Fibroblast of skin of abdomen (primary cell): ENCODE data around the gene COL25A1.
A peak's percentile ranks its signal among the peaks of the same experiment; 100 is the strongest.
"Not testable (repeated sequence)": the region's sequence is repeated elsewhere in the genome, so short reads cannot be mapped to it uniquely, and the experiment has no call there.

Experiments used
- DNase-seq: peaks from one replicate; pipeline ENCODE4 v3.0.0-alpha.2; 2013

Gene COL25A1

DNA sequence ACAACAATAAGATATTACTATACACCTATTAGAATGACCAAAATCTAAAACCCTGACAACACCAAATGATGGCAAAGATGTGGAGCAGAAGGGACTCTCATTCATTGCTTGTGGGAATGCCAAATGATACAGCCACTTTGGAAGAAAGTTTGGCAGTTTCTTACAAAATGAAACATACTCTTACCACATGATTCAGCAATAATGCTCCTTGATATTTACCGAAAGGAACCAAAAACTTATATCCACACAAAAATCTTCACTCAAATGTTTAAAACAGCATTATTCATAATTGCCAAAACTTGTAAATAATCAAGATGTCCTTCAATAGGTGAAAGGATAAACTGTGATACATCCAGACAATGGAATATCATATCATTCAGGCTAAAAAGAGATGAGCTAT lies 180.9 kb downstream of the COL25A1 start:
- no peak for DNase-seq

DNA sequence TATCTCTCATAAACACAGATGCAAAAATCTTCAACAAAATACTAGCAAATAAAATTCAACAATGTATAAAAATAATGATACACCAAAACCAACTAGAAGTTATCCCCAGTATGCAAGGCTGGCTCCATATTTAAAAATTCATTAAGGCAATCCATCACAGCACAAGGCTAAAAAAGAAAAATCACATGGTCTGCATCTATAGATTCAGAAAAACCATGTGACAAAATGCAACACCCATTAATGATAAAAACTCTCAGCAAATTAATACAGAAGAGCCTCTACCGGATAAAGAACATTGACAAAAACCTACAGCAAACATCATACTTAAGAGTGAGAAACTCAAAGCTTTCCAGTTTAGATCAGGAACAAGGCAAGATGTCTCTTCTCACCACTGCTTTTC lies 182.6 kb downstream of the COL25A1 start:
- no peak for DNase-seq

DNA sequence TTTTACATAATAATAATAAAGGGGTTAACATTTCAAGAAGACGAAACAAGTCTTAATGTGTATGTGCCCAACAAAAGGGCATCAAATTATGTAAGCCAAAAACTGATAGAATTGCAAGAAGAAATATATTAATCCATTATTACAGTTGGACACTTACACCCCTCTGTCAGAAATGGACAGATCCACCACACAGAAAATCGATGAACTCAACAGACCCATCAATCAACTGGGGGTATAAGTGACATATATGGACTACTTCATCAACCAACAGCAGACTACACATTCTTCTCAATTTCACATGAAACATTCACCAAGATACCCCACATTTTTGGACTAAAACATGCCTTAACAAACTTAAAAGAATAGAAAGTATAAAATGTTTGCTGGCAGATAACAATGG lies 183.8 kb downstream of the COL25A1 start:
- DNase-seq: no peak

DNA sequence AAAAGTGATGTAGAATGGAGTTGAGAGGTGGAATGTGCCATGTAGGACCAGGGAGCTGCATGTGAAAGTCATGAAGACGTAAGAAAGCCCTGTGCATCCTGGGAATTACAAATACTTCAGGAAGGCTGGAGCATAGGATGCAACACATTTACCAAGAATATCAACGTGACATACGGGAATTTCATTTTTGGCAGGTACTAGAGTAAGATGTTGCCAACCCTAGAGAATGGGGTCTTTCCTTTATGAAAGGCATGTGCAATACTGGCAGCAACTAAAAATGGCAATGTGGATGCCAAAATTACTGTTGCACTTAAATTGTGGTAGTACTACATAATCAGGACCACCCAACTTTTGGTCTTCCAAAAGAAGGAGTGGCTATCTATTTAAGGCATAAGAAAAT lies 188.0 kb downstream of the COL25A1 start:
- no peak for DNase-seq

DNA sequence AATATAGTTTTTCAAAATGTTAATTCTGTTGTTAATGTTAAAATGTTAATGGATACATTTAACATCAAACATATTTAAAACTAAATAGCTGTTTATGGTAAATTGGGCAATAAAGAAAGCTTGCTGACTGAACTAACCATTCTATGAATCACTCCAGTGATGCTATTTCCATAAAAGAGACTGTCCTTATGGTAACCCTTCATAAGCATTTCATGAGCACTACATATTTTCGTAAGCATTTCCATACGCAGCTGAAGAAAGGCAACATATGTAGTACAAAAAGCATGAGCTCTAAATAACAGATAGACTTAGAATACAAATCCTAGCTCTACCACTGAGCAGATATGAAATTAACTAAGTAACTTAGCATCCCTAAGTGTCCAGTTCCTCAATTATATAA lies 188.9 kb downstream of the COL25A1 start:
- DNase-seq: peak; percentile 86

DNA sequence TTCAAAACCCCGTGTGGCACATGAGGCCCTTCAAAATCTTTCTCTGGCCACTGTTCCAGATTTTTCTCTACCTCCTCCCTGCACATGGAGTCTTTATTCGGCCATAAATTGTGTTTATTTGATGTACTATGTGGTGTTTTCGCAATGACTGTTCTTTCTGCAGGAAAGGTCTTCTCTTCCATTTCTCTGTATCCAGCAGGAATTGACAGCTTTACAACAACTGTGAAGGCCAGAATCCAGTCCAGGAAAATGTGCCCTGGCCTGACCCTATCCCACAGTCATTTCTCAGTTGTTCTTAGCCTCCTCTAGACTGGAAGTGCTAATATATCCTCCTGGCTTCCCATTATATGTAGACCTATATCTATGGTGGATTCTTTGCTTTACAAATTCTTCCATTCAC lies 191.4 kb downstream of the COL25A1 start:
- DNase-seq: no peak

DNA sequence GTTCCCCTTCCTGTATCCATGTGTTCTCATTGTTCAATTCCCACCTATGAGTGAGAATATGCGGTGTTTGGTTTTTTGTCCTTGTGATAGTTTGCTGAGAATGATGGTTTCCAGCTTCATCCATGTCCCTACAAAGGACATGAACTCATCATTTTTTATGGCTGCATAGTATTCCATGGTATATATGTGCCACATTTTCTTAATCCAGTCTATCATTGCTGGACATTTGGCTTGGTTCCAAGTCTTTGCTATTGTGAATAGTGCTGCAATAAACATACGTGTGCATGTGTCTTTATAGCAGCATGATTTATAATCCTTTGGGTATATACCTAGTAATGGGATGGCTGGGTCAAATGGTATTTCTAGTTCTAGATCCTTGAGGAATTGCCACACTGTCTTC lies 194.2 kb downstream of the COL25A1 start:
- not testable (repeated sequence) for DNase-seq

DNA sequence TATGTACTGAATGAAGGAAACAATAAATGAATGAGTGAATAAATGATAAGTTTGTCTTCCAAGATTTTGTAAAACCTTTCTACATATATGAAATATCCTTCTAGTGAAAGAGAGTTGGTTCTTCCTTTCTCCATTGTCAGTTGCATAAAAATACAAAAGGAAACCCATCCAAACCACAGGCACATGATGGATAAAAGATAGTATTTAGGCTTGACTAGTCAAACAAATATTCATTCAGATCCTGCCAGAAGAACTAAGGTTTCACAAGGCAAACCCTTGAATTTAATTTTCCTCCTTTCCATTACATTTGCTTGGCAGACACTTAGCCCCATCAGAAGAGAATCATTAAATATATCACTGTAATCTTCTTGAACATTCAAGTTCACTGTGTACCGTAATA lies 208.4 kb downstream of the COL25A1 start:
- DNase-seq: no peak

DNA sequence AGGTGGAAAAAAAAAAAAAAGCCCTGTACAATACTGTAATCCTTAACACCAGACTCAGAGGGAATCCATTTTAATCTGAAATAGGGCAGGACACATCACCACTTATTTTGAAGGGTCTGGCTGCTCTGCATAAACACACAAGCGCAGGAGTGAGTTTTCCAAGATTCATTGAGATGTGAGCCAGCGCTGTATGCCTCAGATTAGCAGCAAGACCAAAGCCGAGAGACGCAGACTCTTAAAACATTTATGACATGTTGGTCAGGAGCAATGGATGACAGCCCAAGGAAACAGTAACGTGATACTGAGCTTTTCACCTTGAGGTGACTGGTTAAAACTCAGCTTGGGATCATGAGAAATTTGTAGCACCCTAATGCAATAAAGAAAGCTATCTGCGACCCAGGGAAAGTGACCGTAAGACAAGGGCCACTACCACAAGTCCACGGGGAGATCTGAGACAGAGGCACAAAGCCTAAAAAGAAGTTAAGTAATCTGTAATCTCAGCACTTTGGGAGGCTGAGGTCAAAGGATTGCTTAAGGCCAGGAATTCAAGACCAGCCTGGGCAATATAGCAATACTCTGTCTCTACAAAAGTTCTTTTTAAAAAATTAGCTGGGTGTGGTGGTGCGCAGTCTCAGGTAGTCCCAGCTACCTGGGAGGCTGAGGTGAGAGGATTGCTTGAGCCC lies 210.6 kb downstream of the COL25A1 start:
- DNase-seq: no peak

DNA sequence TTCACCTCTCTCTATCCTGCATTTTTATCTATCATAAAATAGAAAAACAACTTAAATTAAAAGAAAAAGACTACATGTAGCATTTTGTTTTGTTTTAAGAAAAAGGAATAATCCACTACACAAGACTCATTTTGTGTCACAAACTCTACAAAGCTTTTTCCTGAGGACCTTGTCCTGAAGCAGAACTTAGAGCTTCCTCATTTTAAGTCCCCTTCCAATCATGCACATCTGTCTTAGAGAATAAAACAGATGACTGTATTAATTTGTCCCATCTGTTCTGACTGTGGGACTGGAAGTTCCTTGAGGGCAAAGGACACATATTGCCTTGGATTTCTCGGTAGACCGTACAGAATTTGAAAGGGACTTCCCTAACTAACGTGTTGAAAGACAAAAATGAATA lies 218.5 kb downstream of the COL25A1 start:
- no peak for DNase-seq

DNA sequence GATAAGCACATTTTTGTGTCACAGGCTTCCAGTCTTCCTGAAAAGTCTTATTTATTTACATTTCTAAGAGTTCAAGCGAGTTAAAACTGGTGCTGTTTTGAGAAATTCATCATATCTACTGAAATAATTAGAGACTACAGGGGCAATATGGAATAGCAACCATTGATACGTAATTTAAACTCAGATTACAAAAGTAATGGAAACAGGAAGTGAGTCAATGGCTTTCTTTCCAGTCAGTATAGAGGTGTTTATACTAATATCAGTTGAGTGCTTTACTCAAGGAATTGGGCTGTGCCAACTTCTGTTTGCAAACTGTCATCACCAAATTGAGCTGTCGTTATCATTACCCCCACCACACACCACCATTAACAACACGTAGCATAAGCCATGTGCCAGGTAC lies 222.7 kb downstream of the COL25A1 start:
- peak; percentile 48 for DNase-seq

DNA sequence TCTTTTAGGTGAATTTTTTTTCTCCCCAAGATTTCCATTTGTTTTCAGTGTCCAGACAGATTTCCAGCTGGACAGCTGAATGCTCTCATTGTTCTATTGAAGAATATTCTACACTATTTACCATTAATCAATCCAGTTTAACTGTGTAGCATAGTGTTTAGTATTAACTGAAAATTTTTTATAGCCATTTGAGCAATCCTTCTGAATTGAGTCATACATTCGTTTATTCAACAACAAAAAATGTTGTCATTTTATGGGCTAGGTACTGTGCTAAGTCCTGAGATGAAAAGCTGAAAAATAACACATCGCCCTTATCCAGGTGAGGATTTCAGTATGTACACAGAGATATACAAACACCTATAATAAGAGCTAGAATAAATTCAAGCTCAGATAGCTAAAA lies 223.3 kb downstream of the COL25A1 start:
- DNase-seq: no peak

DNA sequence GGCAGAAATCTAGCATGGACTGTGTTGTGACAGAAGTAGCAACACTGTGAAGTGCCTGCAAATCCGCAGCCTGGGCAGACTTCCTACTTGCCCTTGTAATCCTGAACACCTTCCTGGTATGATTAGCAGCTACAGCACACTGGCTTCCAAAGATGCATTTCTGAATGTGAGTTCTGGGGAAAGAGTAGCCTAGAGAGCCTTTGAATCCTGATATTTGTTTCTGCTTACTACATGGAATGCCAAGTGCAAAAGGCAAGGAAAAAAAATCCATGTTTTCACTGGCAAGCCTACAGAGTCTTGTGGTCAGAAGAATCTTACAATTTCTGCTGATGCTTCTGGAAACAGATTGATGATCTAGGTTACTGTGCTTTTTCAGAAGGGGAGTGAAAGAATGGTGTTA lies 223.7 kb downstream of the COL25A1 start:
- DNase-seq: peak; percentile 94

DNA sequence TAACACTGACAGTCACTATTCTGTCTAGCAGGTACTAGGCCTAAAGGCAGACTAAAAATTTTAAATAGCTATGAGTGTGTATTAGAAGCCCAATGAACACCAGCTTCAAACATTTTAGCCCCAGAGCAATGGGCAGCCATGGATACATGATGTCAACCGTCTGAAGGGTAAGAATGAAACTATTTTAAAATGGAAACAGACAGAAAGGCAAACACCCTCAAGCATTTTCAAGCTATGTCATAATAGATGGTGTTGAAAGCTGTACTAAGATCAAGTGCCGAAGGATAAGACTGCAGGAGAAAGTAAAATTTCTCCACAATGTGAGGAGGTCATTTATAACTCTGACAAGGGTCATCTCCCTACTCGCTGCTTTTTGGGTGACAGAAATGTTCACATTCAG lies 225.0 kb downstream of the COL25A1 start:
- DNase-seq: peak; percentile 32

DNA sequence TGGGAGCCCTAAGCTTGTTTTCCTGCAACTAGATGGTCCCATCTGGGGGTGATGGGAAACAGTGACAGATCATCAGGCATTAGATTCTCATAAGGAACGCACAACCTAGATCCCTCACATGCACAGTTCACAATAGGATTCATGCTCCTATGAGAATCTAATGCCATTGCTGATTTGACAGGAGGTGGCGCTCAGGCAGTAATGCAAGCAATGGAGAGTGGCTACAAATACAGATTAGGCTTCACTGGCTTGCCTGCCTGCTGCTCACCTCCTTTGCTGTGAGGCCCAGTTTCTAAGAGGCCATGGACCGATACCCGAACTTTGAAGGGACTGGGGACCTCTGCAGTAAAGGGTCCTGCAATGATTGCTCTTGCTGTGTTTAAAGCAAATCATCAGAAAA lies 225.7 kb downstream of the COL25A1 start:
- not testable (repeated sequence) for DNase-seq

DNA sequence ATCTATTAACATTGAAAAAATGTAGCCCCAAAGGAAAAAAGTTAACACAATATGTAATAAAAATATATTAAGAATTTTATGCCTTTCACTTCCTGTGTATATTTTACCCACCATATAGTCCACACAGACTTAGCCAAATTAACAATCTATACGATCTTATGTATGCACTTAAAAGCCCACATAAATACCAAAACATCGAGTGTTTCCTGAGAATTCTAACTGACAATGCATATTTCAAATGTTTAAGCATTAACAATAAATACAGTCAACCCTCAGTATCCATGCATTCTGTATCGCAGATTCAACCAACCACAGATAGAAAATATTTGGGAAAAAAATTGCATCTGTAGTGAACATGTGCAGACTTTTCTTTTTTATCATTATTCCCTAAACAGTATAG lies 226.8 kb downstream of the COL25A1 start:
- DNase-seq: peak; percentile 75

DNA sequence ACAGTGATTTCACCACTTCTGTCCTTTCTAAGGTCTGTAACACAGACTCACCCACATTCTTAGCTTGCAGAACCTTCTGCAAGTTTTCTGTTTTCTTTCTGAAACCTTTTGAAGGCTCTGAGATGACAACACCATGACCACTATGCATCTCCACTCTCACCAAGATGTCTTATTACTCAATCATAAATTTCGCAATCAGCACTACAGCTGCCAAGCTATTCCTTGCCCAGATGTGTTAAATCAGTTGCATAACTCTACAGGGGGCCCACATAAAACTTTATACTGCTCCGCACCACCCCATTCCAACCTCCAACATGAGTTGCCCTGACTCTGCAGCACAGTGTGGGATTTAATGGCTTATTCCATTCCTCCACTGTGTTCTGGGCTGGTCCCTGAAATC lies 229.9 kb downstream of the COL25A1 start:
- peak; percentile 96 for DNase-seq

DNA sequence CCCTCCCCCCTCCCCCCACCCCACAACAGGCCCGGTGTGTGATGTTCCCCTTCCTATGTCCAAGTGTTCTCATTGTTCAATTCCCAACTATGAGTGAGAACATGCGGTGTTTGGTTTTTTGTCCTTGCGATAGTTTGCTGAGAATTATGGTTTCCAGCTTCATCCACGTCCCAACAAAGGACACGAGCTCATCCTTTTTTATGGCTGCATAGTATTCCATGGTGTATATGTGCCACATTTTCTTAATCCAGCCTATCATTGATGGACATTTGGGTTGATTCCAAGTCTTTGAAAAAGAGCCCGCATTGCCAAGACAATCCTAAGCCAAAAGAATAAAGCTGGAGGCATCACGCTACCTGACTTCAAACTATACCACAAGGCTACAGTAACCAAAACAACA lies 231.8 kb downstream of the COL25A1 start:
- not testable (repeated sequence) for DNase-seq

DNA sequence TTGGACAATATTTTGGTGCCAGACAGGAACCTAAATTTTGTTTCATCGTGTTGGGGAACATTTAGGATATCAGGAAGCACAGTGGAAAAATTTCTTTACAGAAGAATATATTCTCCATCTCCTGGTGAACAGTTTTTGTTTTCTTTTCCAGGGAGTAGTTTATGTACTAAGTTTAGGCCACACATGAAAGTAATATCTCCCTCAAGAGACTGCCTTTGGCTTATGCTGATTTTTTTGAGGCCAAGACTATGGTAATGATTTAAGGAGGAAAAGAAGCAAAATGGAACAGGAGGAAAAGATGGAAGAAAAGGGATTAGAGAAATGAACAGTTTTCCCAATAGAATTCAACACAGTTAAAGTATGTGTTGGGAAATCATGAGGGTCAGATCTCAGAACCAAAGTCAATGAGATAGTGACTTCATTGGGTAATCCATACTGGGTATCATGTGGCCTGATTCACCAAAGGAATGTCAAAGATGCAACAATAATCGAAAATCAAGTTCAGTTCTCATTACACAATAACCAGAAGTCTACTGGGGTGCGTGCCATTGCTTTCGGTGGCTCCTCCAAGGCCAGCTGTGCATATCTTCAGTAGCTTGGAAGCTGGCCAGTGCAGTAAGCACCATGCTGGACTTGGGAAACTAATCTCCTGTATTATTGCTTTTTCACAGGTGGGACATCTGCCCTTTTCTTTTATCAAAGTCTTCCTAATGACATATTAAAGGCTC lies 234.8 kb downstream of the COL25A1 start:
- DNase-seq: peak; percentile 79

DNA sequence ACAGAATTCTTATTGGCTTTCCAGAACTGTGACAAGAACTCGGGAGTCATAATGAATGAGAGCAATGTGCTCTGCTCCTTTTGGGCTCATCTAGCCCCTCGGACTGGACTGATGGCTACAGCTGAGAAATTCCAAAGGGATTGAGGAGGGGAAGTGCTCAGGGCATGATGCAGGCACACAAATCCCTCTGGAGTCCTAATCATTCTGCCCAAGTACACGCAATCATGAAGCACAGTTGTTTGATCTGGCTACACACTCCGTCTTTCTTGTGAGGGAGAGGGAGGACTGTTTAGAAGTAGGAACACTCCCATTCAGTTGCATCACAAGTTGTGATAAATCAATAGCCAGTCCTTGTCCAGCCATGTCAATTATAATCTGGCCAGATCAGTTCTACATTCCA lies 237.5 kb downstream of the COL25A1 start:
- no peak for DNase-seq

DNA sequence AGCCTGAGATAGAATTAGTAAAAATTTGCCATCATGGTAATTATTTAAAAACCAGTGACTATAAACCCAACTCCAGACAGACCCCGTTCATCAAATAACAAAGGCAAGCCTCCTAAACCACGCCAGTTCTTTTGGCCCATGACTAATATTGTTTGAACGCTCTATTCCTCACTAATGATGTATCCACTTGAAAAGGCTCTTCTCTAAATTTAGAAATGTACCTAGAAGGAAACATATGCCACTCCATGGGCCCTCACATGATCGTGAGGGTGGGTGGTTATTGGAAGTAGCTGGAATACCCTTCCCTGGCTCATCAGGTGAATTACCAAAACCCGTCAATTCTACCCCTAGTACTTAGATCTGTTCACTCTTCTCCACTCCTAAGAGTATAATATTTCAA lies 249.2 kb downstream of the COL25A1 start:
- DNase-seq: no peak

DNA sequence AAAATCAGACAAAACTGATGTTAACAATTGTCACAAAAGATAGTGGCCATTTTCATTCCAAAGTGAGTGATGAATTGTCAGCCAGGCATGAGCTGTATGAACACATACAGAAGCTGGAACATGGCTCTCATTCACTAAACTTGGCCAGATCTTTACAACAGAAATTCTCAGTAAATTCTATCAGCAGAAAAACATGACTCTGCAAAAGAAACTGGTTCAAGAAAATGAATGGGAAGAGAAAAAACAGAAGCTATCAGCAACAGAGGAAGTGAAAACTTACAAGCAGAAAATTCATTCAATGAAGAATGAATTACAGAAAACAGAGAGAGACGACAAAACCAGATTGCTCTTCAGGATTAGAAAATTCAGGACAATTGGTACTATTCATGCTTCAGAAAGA lies 249.6 kb downstream of the COL25A1 start:
- no peak for DNase-seq

DNA sequence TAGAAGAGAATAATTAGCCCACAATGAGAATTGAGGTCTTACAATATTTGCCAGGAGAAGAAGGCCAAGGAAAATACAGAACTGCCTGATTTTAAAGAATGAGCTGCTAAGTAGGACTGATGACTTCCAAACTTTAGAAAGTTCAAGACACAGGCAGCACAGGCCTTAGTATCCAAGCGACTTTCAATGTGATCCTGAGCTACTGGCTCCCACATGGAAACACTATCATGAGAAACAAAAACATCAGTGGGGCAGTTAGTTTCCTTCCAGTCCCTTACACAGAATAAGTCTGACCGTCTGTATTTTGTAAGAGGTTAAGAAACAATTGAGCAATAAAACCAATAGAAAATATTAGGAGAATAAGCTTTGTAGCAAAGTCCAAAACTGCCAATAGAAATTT lies 251.4 kb downstream of the COL25A1 start:
- DNase-seq: no peak

DNA sequence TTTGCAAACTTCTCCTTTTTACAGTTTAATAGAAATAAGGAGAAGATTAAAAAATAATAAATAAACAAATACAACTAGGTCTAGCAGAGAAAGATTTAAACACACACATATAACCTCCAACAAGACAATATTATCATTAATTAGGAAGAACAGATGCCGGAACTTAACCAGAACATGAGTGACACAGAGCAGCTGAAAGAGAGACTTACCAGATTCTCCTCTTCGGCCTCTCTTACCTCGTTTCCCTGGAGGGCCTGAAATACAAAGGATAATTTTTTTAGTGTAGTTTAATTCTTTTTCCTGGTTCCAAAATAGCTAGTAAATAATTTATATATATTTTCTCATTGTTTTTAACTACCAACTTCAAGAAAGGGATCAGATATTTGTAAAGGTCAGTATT lies 252.5 kb downstream of the COL25A1 start:
- DNase-seq: no peak
